Activated CD4-positive, alpha-beta memory T cell treated with anti-CD3 and anti-CD28 coated beads for 36 hours (primary cell): ENCODE data around the gene KIF17. TPM values are rescaled to one million over a fixed set of nuclear protein-coding genes. Genes with fewer than 3 reads are reported as not detected.

Source experiments
- CTCF ChIA-PET: fragments of 350-600 bp; sonication (Branson Sonifier 250); formaldehyde crosslinking; loops from one replicate; lab custom pipeline; 2021; ENCODE audit warnings: antibody characterized with exemption, inconsistent platforms; lab: Charles Lee
- POLR2A ChIA-PET: fragments of 350-600 bp; sonication (Branson Sonifier 250); formaldehyde crosslinking; loops from one replicate; lab custom pipeline; 2021; ENCODE audit warnings: antibody characterized with exemption; lab: Charles Lee
- DNase-seq: peaks from one replicate; pipeline ENCODE4 v3.0.0-alpha.2; 2020
- H3K27ac Mint-ChIP-seq: one replicate; pipeline ENCODE4 v1.8.0; 2021; ENCODE audit warnings: mixed read lengths
- H3K27me3 Mint-ChIP-seq: one replicate; pipeline ENCODE4 v1.8.0; 2021; ENCODE audit warnings: mixed read lengths
- H3K36me3 Mint-ChIP-seq: one replicate; pipeline ENCODE4 v1.8.0; 2021; ENCODE audit warnings: mixed read lengths
- H3K4me1 Mint-ChIP-seq: one replicate; pipeline ENCODE4 v1.8.0; 2021; ENCODE audit warnings: low read depth, mixed read lengths
- H3K4me3 Mint-ChIP-seq: one replicate; pipeline ENCODE4 v1.8.0; 2021; ENCODE audit warnings: mild to moderate bottlenecking, mixed read lengths
- H3K9me3 Mint-ChIP-seq: one replicate; pipeline ENCODE4 v1.8.0; 2021; ENCODE audit warnings: mixed read lengths
- intact Hi-C: fragments of 100-400 bp; cut with micrococcal nuclease; formaldehyde crosslinking; loops from one replicate; pipeline ENCODE4 v1.15.1; 2023
- total RNA-seq, 2 experiments: library from RNA; stranded (reverse); gene quantifications; one replicate each; pipeline ENCODE4 v1.2.3, GENCODE V29; 2021

The KIF17 gene
- total RNA-seq, 2 experiments from 2014 or later = not detected

GRCh38 chr1:20726118-20726911 lies 8.5 kb upstream of the KIF17 start:
- H3K9me3 Mint-ChIP-seq = no peaks in the 10 kb centered on the region
- H3K36me3 Mint-ChIP-seq = no peaks in the 10 kb centered on the region
- intact Hi-C loops = no loop called here
- ChIA-PET CTCF (interaction anchor here (1.6 kb wide), 1 partner anchor 30 kb away, joined by 5 read pairs; no protein-coding TSS in a partner anchor), POLR2A (no interaction called here)
- peaks cover 7% of the 10 kb centered on the region for H3K4me1 Mint-ChIP-seq
- peaks cover 16% of the 10 kb centered on the region for H3K27me3 Mint-ChIP-seq
- H3K27ac Mint-ChIP-seq = no peak overlapping the region
- peak; percentile 7 for DNase-seq
- H3K4me3 Mint-ChIP-seq = no peak overlapping the region

- no peak overlapping the region for H3K4me3 Mint-ChIP-seq
- CTCF ChIA-PET = interaction anchor here (1.5 kb wide), 1 partner anchor 29 kb away, joined by 7 read pairs; no protein-coding TSS in a partner anchor
Measured at GRCh38 chr1:20725189-20726117, 7.6 kb upstream of the KIF17 start.

GRCh38 chr1:20724364-20725188 lies 6.8 kb upstream of the KIF17 start:
- ChIA-PET POLR2A (no interaction called here), CTCF (interaction anchor here (1.5 kb wide), 1 partner anchor 28 kb away, joined by 7 read pairs; no protein-coding TSS in a partner anchor)
- Mint-ChIP-seq H3K27ac (no peak overlapping the region), H3K4me3 (no peak overlapping the region), H3K9me3 (no peaks in the 10 kb centered on the region), H3K36me3 (no peaks in the 10 kb centered on the region), H3K27me3 (peaks cover 1% of the 10 kb centered on the region), H3K4me1 (no peaks in the 10 kb centered on the region)
- DNase-seq = peak; percentile 7
- intact Hi-C loops = no loop called here

More at GRCh38 chr1:20725189-20726117, 7.6 kb upstream of the KIF17 start:
- DNase-seq = peak; percentile 8
- intact Hi-C loops = no loop called here
- Mint-ChIP-seq H3K36me3 (no peaks in the 10 kb centered on the region), H3K9me3 (no peaks in the 10 kb centered on the region), H3K4me1 (peaks cover 4% of the 10 kb centered on the region), H3K27me3 (peaks cover 7% of the 10 kb centered on the region), H3K27ac (no peak overlapping the region)
- POLR2A ChIA-PET = no interaction called here

- Mint-ChIP-seq H3K4me1 (peaks cover under 1% of the 10 kb centered on the region), H3K9me3 (no peaks in the 10 kb centered on the region), H3K36me3 (no peaks in the 10 kb centered on the region), H3K27me3 (peaks cover 3% of the 10 kb centered on the region), H3K27ac (no peak overlapping the region), H3K4me3 (no peak overlapping the region)
- peak; percentile 4 for DNase-seq
- ChIA-PET POLR2A (no interaction called here), CTCF (no interaction called here)
- intact Hi-C loops = no loop called here
Measured at GRCh38 chr1:20723537-20724363, 5.9 kb upstream of the KIF17 start.

GRCh38 chr1:20723159-20723536 lies 5.3 kb upstream of the KIF17 start:
- no peak overlapping the region for H3K4me3 Mint-ChIP-seq
- H3K9me3 Mint-ChIP-seq = no peaks in the 10 kb centered on the region
- ChIA-PET POLR2A (no interaction called here), CTCF (interaction anchor here (2.0 kb wide), 1 partner anchor 26 kb away, joined by 6 read pairs; no protein-coding TSS in a partner anchor)
- intact Hi-C loops = no loop called here
- no peaks in the 10 kb centered on the region for H3K36me3 Mint-ChIP-seq
- DNase-seq = no peak
- H3K27ac Mint-ChIP-seq = no peak overlapping the region
- H3K4me1 Mint-ChIP-seq = peaks cover 2% of the 10 kb centered on the region
- H3K27me3 Mint-ChIP-seq = peaks cover 6% of the 10 kb centered on the region

GRCh38 chr1:20721117-20722061 lies 3.6 kb upstream of the KIF17 start:
- no peak overlapping the region for H3K27ac Mint-ChIP-seq
- H3K9me3 Mint-ChIP-seq = no peaks in the 10 kb centered on the region
- POLR2A ChIA-PET = no interaction called here
- H3K36me3 Mint-ChIP-seq = no peaks in the 10 kb centered on the region
- peaks cover 15% of the 10 kb centered on the region for H3K27me3 Mint-ChIP-seq
- H3K4me3 Mint-ChIP-seq = no peak overlapping the region
- CTCF ChIA-PET = interaction anchor here (2.0 kb wide), 1 partner anchor 24 kb away, joined by 6 read pairs; no protein-coding TSS in a partner anchor
- H3K4me1 Mint-ChIP-seq = peaks cover 6% of the 10 kb centered on the region
- no peak for DNase-seq
- intact Hi-C loops = no loop called here

- H3K27me3 Mint-ChIP-seq = peaks cover 20% of the 10 kb centered on the region
- CTCF ChIA-PET = no interaction called here
- no peaks in the 10 kb centered on the region for H3K36me3 Mint-ChIP-seq
- no peaks in the 10 kb centered on the region for H3K9me3 Mint-ChIP-seq
- POLR2A ChIA-PET = no interaction called here
- intact Hi-C loops = no loop called here
- no peak overlapping the region for H3K4me3 Mint-ChIP-seq
- no peak for DNase-seq
- no peak overlapping the region for H3K27ac Mint-ChIP-seq
- peaks cover 6% of the 10 kb centered on the region for H3K4me1 Mint-ChIP-seq
Measured at GRCh38 chr1:20720631-20721091, 2.9 kb upstream of the KIF17 start.

GRCh38 chr1:20719871-20720620 lies 2.2 kb upstream of the KIF17 start:
- Mint-ChIP-seq H3K9me3 (no peaks in the 10 kb centered on the region), H3K4me3 (no peak overlapping the region), H3K27me3 (peaks cover 20% of the 10 kb centered on the region), H3K4me1 (peaks cover 6% of the 10 kb centered on the region), H3K36me3 (no peaks in the 10 kb centered on the region), H3K27ac (no peak overlapping the region)
- CTCF ChIA-PET = no interaction called here
- POLR2A ChIA-PET = no interaction called here
- intact Hi-C loops = loop anchor here (10.0 kb wide), 1 partner anchor 455 kb away; the partner anchor contains the start of gene EIF4G3
- no peak for DNase-seq

- no peak overlapping the region for H3K27ac Mint-ChIP-seq
- H3K4me1 Mint-ChIP-seq = peaks cover 6% of the 10 kb centered on the region
- no peak for DNase-seq
- no peaks in the 10 kb centered on the region for H3K36me3 Mint-ChIP-seq
- intact Hi-C loops = loop anchor here (10.0 kb wide), 1 partner anchor 456 kb away; the partner anchor contains the start of gene EIF4G3
- peaks cover 22% of the 10 kb centered on the region for H3K27me3 Mint-ChIP-seq
- ChIA-PET CTCF (interaction anchor here (1.1 kb wide), 1 partner anchor 23 kb away, joined by 3 read pairs; no protein-coding TSS in a partner anchor), POLR2A (no interaction called here)
- H3K9me3 Mint-ChIP-seq = no peaks in the 10 kb centered on the region
- H3K4me3 Mint-ChIP-seq = no peak overlapping the region
Measured at GRCh38 chr1:20719261-20719660, 1.5 kb upstream of the KIF17 start.
